IMR-90 (cell line): ENCODE data around the gene PDCD1.
"Not testable (repeated sequence)": the region's sequence is repeated elsewhere in the genome, so short reads cannot be mapped to it uniquely, and the experiment has no call there.

Experiments used
- BHLHE40 ChIP-seq: fragments of 150-350 bp; IDR thresholded peaks from 2 replicates; pipeline ENCODE4 v1.6.1; 2016; ENCODE audit warnings: mild to moderate bottlenecking, low read depth, low read length
- CHD1 ChIP-seq: IDR thresholded peaks from 2 replicates; pipeline ENCODE4 v1.6.1; 2012; ENCODE audit warnings: low read depth, low read length, improper control_type of control experiment
- CTCF ChIP-seq: conservative IDR thresholded peaks from 2 replicates; pipeline ENCODE4 v1.5.1; 2012; ENCODE audit warnings: mild to moderate bottlenecking, low read depth, low read length, improper control_type of control experiment
- ELK1 ChIP-seq: fragments of 150-350 bp; IDR thresholded peaks from 2 replicates; pipeline ENCODE4 v1.6.1; 2016; ENCODE audit warnings: low read depth, mild to moderate bottlenecking, low read length, moderate library complexity, borderline replicate concordance
- FOS ChIP-seq: fragments of 150-350 bp; IDR thresholded peaks from 2 replicates; pipeline ENCODE4 v1.6.1; 2016; ENCODE audit warnings: low read depth, low read length
- MAFK ChIP-seq: IDR thresholded peaks from 2 replicates; pipeline ENCODE4 v1.6.1; 2012; ENCODE audit warnings: low read depth, low read length, improper control_type of control experiment
- MXI1 ChIP-seq: IDR thresholded peaks from 2 replicates; pipeline ENCODE4 v1.6.1; 2012; ENCODE audit warnings: low read depth, mild to moderate bottlenecking, low read length, moderate library complexity, borderline replicate concordance
- POLR2A ChIP-seq: IDR thresholded peaks from 2 replicates; pipeline ENCODE4 v1.6.1; 2012; ENCODE audit warnings: mild to moderate bottlenecking, low read depth, low read length
- RCOR1 ChIP-seq: IDR thresholded peaks from 2 replicates; pipeline ENCODE4 v1.6.1; 2012; ENCODE audit warnings: mild to moderate bottlenecking, low read length, improper control_type of control experiment; ENCODE audit not compliant: insufficient replicate concordance
- RFX5 ChIP-seq: IDR thresholded peaks from 2 replicates; pipeline ENCODE4 v1.8.0; 2012; ENCODE audit warnings: low read depth, mild to moderate bottlenecking, low read length, moderate library complexity
- USF2 ChIP-seq: fragments of 150-350 bp; IDR thresholded peaks from 2 replicates; pipeline ENCODE4 v1.6.1; 2017; ENCODE audit warnings: mild to moderate bottlenecking, antibody characterized with exemption, low read length, low read depth

GRCh38 chr2:241906378-241906770 lies 47.7 kb upstream of the PDCD1 start:
- TF ChIP-seq CTCF, MAFK, FOS, USF2, POLR2A, ELK1, MXI1, RCOR1, CHD1, BHLHE40, RFX5: not testable (repeated sequence)
